ENCODE data around the gene STN1.

GRCh38 chr10:103960103-103960502 is 42.1 kb upstream of the STN1 start:
- TF ChIP-seq TAF1 (IDR thresholded peaks at IDR 0.05; ENCODE audit: low read depth): no peak
- TF ChIP-seq YY1 (IDR thresholded peaks at IDR 0.05; ENCODE audit: low read depth): no peak
- no peak for TF ChIP-seq ZBTB7A (IDR thresholded peaks at IDR 0.05; ENCODE audit: low read depth)
- no peak for TF ChIP-seq FOXM1 (IDR thresholded peaks at IDR 0.05; ENCODE audit: borderline replicate concordance, low read depth)
- TF ChIP-seq RAD21 (IDR thresholded peaks at IDR 0.05; ENCODE audit: low read depth): no peak
- TF ChIP-seq TCF12 (IDR thresholded peaks at IDR 0.05; ENCODE audit: low read depth): no peak
